ENCODE data around the gene VAPB. TPM values are rescaled to one million over a fixed set of nuclear protein-coding genes. Genes with fewer than 3 reads are reported as not detected.

The VAPB gene
- total RNA-seq, 1 experiment from 2014 or later: 27.8 TPM

- in situ Hi-C loops (cut with HindIII; ENCODE audit: low pct_unique_long_range_greater_than_20kb, low sequenced_read_pairs): no loop called here
- DNase-seq (ENCODE audit: low read depth, low spot score): peak; percentile 69
Measured at GRCh38 chr20:58481481-58482021, 92.5 kb downstream of the VAPB start.

DNA sequence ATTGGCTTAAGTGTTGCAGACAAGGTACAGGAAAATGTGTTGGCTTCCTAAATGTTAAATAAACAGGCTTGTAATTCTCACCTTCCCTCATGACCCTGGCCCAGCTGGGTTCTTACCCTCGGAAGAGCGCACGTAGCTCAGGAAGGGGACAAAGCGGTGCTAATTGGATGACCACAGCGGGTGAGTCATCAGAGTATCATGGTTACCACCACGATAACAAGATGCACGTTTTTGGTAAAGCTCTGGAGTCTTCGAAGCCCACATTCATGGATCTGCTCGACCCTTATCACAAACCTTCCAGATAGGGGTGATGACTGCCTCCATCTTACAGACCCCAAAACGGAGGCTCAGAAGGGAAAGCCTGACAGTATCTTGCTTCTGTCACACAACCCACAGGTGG lies 93.4 kb downstream of the VAPB start:
- DNase-seq (ENCODE audit: low read depth, low spot score): no peak
- in situ Hi-C loops (cut with HindIII; ENCODE audit: low pct_unique_long_range_greater_than_20kb, low sequenced_read_pairs): no loop called here

DNA sequence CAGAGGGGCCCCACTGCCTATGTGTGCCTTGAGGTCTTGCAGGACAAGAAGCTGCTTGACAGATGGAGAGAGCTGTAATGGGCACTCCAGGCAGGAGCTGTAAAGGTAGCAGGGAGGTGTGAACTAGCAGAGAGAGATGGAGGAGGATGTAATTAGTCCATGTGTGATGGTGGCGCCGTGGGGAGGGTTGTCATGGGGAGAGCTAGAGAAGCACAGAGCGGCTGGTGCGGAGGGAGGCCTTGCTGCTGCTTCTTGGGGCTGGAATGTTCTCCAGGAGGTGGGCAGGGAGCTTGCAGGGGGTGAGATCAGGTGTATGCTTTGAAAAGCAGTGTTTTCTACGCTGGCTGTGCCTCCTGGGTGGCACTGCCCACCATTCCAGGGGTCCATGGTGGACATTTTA lies 94.0 kb downstream of the VAPB start:
- in situ Hi-C loops (cut with HindIII; ENCODE audit: low pct_unique_long_range_greater_than_20kb, low sequenced_read_pairs): no loop called here
- DNase-seq (ENCODE audit: low read depth, low spot score): no peak

DNA sequence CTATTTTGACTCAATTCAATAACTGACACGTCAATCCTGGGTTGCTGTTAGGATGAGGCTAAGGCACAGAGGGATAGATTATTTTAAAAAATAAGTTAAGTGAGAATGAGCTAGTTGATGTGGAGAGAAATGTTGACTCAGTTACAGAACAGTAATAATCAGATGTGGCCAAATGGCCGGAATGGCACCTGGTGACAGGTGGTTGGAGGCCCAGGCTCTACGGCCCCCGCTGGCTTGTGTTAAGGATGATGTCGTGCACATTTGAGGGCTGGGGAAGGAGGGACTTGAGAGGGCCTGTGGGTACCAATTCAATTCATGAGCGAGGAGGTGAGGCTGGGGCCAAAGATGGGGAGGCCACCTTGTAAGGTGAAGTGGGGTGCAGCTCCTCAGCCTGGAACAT lies 94.4 kb downstream of the VAPB start:
- in situ Hi-C loops (cut with HindIII; ENCODE audit: low pct_unique_long_range_greater_than_20kb, low sequenced_read_pairs): no loop called here
- no peak for DNase-seq (ENCODE audit: low read depth, low spot score)

- in situ Hi-C loops (cut with HindIII; ENCODE audit: low pct_unique_long_range_greater_than_20kb, low sequenced_read_pairs): no loop called here
Measured at GRCh38 chr20:58485393-58485792, 96.4 kb downstream of the VAPB start.

DNA sequence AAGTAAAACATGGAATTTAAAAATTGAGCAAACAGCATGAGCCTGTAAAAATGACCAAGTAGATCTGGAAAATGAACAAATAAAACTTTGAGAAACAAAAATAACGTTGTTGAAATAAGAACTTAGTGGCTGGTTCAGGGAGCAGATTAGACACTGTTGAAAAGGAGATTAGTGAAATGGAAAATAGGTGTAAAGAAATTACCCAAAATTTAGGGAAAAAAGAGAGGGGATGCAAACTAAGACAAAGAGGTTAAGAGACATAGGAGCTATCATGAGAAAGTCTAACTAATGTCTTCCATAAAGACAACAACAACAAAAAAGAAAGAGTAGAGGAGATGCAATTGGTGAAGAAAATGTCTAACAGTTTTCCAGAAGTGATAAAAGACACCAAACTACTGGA lies 97.2 kb downstream of the VAPB start:
- in situ Hi-C loops (cut with HindIII; ENCODE audit: low pct_unique_long_range_greater_than_20kb, low sequenced_read_pairs): no loop called here
- DNase-seq (ENCODE audit: low read depth, low spot score): no peak

More at GRCh38 chr20:58485393-58485792, 96.4 kb downstream of the VAPB start:
- no peak for DNase-seq (ENCODE audit: low read depth, low spot score)

- DNase-seq (ENCODE audit: low read depth, low spot score): no peak
- in situ Hi-C loops (cut with HindIII; ENCODE audit: low pct_unique_long_range_greater_than_20kb, low sequenced_read_pairs): no loop called here
Measured at GRCh38 chr20:58492074-58492718, 103.2 kb downstream of the VAPB start.

GRCh38 chr20:58492795-58493524 lies 103.9 kb downstream of the VAPB start:
- DNase-seq (ENCODE audit: low read depth, low spot score): no peak
- in situ Hi-C loops (cut with HindIII; ENCODE audit: low pct_unique_long_range_greater_than_20kb, low sequenced_read_pairs): no loop called here

DNA sequence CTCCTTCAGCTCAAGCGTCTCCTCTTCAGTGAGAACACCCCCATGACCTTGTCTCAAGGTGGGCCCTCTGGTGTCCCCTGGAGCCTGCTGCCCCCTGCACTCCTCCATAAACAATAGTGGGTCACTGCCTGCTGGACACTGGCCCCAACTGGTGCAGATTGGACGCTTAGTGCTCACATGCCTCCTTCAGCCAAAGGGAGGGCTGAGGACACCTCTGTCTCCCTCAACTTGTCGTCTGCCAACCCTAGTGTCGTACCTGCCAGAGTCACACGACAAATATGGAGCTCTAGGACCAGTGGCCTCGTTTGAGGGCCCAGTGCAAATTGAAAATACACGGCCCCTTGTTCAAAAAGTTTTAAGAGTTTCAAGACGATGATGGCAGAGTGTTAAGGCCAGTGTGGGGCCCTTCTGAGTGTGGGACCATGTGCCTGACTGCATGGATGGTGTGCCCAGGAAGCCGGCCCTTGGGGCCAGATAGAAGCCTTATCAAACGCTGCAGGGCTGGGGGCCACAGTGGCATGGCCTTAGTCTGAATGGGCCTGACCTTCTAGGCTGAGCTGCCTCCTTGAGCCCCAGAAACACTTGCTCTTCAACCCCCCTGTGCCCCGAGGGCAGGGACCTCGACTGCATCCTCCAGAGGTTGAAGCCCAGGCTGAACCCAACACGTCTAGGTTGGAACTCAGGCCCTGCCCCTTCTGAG lies 106.0 kb downstream of the VAPB start:
- in situ Hi-C loops (cut with HindIII; ENCODE audit: low pct_unique_long_range_greater_than_20kb, low sequenced_read_pairs): no loop called here
- no peak for DNase-seq (ENCODE audit: low read depth, low spot score)

- in situ Hi-C loops (cut with HindIII; ENCODE audit: low pct_unique_long_range_greater_than_20kb, low sequenced_read_pairs): no loop called here
Measured at GRCh38 chr20:58495623-58496428, 106.8 kb downstream of the VAPB start.

DNA sequence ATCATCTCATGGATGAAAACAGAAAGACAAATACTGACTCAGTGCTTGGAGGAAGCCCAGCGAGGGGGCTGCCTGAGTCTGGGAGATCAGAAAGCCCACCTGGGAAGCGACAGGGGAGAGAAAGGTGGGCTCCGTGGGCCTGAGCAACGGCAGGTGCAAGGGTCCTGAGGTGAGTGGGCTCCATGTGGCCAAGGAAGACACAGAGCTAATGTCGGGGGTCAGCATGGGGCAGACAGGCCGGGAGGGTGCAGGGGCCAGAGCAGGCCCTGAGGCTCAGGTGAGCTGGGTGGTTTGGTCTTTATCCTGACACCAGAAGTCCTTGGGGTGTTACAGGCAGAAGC lies 107.4 kb downstream of the VAPB start:
- in situ Hi-C loops (cut with HindIII; ENCODE audit: low pct_unique_long_range_greater_than_20kb, low sequenced_read_pairs): no loop called here
- no peak for DNase-seq (ENCODE audit: low read depth, low spot score)

More at GRCh38 chr20:58495623-58496428, 106.8 kb downstream of the VAPB start:
- no peak for DNase-seq (ENCODE audit: low read depth, low spot score)

DNA sequence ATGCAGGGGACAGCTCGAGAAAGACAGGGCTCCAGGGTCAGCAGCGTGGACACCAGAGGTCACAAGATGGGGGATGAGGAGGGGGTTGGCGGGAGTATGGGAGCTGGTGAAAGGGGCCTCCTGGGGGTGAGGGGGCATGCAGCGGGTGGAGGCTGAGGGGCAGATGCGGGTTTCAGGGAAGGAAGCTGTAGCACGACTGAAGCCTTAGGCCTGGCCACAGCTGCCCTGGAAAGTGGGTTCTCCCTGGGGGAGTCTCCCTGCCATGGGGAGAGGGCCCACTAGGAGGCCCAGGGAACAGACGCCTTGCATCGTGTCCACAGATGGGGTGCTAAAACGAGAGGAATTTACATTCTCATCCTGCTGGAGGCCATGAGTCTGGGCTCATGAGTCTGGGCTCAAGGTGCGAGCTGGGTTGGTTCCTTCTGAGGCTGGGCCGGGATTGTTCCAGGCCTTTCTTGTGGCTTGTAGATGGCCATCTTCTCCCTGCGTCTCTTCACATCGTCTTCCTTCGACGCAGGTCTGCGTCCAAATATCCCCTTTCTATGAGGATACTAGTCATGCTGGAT lies 108.1 kb downstream of the VAPB start:
- in situ Hi-C loops (cut with HindIII; ENCODE audit: low pct_unique_long_range_greater_than_20kb, low sequenced_read_pairs): no loop called here
- no peak for DNase-seq (ENCODE audit: low read depth, low spot score)

DNA sequence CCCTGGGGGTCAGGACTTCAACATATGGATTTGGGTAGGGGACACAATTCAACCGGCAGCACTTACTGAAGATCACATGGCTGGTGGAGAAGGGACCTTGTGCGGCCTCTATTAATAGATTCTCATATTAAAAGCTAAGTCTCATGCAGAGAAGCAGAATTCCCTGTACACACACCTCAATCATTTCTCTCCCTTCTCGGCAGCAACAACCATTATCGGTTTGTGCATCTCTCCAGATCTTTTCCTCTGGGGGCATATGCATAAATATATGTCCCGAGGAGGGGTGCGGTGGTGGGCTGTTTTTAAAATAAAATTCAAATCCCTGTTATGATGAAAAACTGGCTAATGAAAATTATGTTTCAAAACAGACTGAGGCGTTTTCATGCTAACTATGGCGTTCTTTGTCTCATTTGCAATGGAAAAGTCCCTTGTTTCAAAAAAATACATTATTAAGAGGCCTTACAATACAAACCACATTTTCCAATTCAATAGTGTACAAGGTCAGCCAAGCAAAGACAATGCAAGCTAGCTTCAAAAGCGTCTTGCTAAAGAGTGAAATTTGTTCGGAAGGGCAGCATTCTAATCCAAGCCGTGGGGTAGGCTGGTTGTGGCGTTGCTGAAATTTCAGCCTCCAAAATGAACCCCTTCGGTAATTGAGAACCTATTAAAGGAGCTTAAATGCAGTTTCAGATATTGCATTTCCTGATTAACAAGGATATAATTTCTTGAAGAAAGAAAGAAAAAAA lies 108.9 kb downstream of the VAPB start:
- no peak for DNase-seq (ENCODE audit: low read depth, low spot score)
- in situ Hi-C loops (cut with HindIII; ENCODE audit: low pct_unique_long_range_greater_than_20kb, low sequenced_read_pairs): no loop called here

DNA sequence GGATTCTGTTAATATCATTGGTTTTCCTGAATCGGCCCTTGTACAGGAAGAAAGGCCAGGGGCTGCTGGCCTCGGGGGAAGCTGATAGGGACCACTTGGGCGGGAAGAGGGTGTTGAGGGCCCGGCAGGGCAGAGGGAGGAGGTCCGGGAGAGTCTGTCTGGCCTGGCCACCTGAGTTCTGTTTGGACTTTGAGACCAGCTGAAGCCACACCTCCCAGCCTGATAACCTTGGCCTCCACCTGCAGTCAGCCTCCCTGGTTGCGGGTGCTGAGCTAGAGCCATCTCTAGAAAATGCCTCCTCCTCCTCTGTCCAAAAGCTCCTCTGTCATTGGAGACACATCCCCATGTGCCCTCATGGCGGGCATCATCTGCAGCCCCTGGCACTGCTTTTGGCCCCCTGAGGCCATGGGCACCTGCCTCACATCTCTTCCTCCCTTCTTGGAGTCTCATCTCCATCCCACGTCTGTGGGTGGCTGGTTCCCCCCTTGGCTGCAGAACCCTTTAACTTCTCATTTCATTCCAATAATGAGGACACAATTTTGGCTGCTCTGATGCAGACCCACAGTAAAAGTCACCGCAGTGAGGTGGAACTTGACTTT lies 109.5 kb downstream of the VAPB start:
- in situ Hi-C loops (cut with HindIII; ENCODE audit: low pct_unique_long_range_greater_than_20kb, low sequenced_read_pairs): no loop called here
- no peak for DNase-seq (ENCODE audit: low read depth, low spot score)

DNA sequence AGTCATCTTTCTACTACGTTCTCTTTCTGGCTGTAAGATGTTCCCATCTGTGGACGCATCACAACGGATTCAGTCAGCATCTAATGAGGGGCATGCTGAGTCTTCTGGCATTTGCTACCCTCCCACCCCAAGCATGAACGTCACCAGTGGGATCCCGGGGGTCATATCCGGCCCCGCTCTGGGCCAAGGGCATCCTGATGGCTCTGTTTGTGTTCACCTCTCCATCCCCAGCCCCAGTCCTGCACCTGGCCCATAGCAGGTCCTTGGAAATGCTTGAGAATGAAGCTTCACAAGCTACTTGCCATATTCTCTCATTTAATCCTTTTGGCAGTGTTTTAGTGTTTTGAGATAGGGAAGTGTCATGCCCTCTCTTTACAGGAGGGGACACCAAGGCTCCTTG lies 111.2 kb downstream of the VAPB start:
- DNase-seq (ENCODE audit: low read depth, low spot score): no peak
- in situ Hi-C loops (cut with HindIII; ENCODE audit: low pct_unique_long_range_greater_than_20kb, low sequenced_read_pairs): no loop called here

Data from SK-MEL-5 (cell line).